22Rv1 (cell line): ENCODE measurements around the gene ADTRP.

Experiments used
- ZFX ChIP-seq: fragments of 450-650 bp; IDR thresholded peaks from 2 replicates; pipeline ENCODE4 v1.6.1; 2017; ENCODE audit warnings: antibody characterized with exemption, borderline replicate concordance
- TF ChIP-seq, protein P1 (sequence below): fragments of 450-650 bp; IDR thresholded peaks from 2 replicates; pipeline ENCODE4 v1.5.1; 2017; ENCODE audit warnings: mild to moderate bottlenecking

DNA sequence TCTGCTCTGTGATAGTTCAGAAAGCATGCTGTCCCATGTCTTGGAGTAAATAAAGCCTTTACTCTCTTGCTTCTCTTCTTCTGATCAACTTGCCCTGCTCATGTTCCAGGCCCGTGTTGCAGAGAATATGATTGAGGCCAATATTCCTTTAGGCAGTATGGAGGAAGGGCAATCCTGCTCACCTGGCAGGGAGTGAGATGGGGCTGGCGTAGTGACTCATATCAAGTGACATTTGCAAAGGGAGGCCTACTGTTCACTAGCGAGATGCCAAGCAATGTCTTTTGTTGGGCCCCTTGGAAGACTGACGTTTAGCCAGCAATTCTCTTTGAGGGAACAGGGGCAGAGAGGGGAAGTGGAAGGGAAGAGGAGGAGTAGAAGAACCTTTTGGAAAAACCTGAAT is 19.7 kb downstream of the ADTRP start:
- TF ChIP-seq, protein P1, sequence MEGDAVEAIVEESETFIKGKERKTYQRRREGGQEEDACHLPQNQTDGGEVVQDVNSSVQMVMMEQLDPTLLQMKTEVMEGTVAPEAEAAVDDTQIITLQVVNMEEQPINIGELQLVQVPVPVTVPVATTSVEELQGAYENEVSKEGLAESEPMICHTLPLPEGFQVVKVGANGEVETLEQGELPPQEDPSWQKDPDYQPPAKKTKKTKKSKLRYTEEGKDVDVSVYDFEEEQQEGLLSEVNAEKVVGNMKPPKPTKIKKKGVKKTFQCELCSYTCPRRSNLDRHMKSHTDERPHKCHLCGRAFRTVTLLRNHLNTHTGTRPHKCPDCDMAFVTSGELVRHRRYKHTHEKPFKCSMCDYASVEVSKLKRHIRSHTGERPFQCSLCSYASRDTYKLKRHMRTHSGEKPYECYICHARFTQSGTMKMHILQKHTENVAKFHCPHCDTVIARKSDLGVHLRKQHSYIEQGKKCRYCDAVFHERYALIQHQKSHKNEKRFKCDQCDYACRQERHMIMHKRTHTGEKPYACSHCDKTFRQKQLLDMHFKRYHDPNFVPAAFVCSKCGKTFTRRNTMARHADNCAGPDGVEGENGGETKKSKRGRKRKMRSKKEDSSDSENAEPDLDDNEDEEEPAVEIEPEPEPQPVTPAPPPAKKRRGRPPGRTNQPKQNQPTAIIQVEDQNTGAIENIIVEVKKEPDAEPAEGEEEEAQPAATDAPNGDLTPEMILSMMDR, result no peak
- no peak for TF ChIP-seq ZFX
